ENCODE measurements around the gene CACNA1F. TPM values are rescaled to one million over a fixed set of nuclear protein-coding genes. Genes with fewer than 3 reads are reported as not detected.
"Not testable (repeated sequence)": the region's sequence is repeated elsewhere in the genome, so short reads cannot be mapped to it uniquely, and the experiment has no call there.

Gene CACNA1F
- total and polyA plus RNA-seq, 3 experiments from 2014 or later: 0.24 to 0.61 TPM; not detected in 1

GRCh38 chrX:49177338-49177833 is 55.8 kb downstream of the CACNA1F start:
- Mint-ChIP-seq H3K27me3 (no peaks in the 10 kb centered on the region), H3K4me1 (peaks cover 8 to 15% (median 8%) of the 10 kb centered on the region in 3 donors), H3K27ac (peak overlapping the region in 6 of 8 donors; percentile 16 to 82 (median 72)), H3K4me3 (no peak overlapping the region), H3K9me3 (no peaks in the 10 kb centered on the region), H3K36me3 (peaks cover 3 to 59% (median 15%) of the 10 kb centered on the region in 3 donors)
- Histone ChIP-seq H3K9me3 (ENCODE audit: low read length) (no peaks in the 10 kb centered on the region), H3K4me3 (ENCODE audit: low read length) (no peak overlapping the region), H3K36me3 (ENCODE audit: insufficient read depth, low read length) (peaks cover 3% of the 10 kb centered on the region), H3K27ac (ENCODE audit: low read depth, low read length) (no peak overlapping the region), H3K4me1 (ENCODE audit: insufficient read depth, low read length) (peaks cover 7% of the 10 kb centered on the region), H3K27me3 (ENCODE audit: insufficient read depth, low read length, poor library complexity, severe bottlenecking) (no peaks in the 10 kb centered on the region)
- no peak for DNase-seq
- POLR2A ChIA-PET: no interaction called here
- CTCF ChIA-PET: interaction anchor here (1.3 to 2.1 kb wide), 3 partner anchors 11 to 15 kb away, joined by 4 to 11 read pairs (median 5); no protein-coding TSS in a partner anchor

DNA sequence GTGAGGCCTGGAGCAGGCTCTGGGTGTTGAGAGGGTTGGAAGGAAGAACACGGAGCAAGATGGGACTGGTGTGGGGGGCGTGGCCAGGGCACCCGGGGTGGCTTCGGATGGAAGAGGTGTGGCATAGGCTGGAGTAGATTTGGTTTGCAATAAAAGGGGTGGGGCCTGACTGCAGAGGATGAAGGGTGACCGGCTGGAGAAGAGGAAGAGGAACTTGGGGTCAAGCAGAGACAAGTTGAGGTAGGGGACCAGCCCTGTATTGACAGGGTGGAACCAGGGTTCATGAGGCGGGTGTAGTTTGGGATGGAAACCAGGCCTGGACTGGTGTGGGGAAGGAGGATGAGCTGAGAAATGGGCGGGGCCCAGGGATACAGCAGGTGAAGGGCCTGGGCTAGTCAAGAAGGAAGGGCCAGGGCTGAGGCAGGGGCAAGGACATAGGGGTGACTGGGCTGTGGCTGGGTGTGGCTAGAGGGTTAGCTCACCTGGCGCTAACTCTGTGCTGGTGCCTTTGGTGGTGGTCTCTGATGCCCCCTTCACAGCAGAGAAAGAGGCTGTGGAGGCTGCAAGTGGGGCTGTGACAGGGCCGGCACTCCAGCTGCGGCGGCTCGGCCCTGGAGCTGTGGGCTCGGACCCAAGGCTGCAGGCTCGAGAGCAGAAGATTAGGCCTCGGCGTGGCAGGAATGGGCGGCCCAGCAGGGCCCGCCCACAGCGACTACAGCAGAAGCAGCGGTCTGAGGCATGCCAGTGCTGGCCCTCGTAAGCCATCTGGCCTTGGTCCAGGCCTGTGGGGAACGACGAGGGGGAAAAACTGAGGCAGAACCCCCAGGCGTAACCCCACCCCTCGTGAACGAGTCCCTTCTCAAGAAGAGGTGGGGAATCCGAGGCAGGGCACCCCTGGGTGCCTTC is 56.5 kb downstream of the CACNA1F start:
- H3K9me3 ChIP-seq (ENCODE audit: low read length): no peaks in the 10 kb centered on the region
- no peaks in the 10 kb centered on the region for H3K27me3 Mint-ChIP-seq
- H3K27ac ChIP-seq (ENCODE audit: low read depth, low read length): no peak overlapping the region
- no peaks in the 10 kb centered on the region for H3K9me3 Mint-ChIP-seq
- peaks cover 7% of the 10 kb centered on the region for H3K4me1 ChIP-seq (ENCODE audit: insufficient read depth, low read length)
- H3K27me3 ChIP-seq (ENCODE audit: insufficient read depth, low read length, poor library complexity, severe bottlenecking): no peaks in the 10 kb centered on the region
- peaks cover 8 to 15% (median 8%) of the 10 kb centered on the region in 3 donors for H3K4me1 Mint-ChIP-seq
- ChIA-PET POLR2A (no interaction called here), CTCF (interaction anchor here (0.7 to 2.1 kb wide), 4 partner anchors 10 to 21 kb away, joined by 3 to 11 read pairs (median 4); no protein-coding TSS in a partner anchor)
- H3K36me3 Mint-ChIP-seq: peaks cover 0 to 56% (median 12%) of the 10 kb centered on the region in 3 donors
- no peak for DNase-seq
- H3K4me3 Mint-ChIP-seq: peak overlapping the region in 3 of 7 donors; percentile 18 to 30 (median 24)
- peaks cover 3% of the 10 kb centered on the region for H3K36me3 ChIP-seq (ENCODE audit: insufficient read depth, low read length)
- peak overlapping the region in 3 of 8 donors; percentile 47 to 74 (median 70) for H3K27ac Mint-ChIP-seq
- H3K4me3 ChIP-seq (ENCODE audit: low read length): no peak overlapping the region

GRCh38 chrX:49175435-49176274 is 57.5 kb downstream of the CACNA1F start:
- CTCF ChIA-PET: interaction anchor here (0.7 to 1.4 kb wide), 2 partner anchors 17 to 20 kb away, joined by 3 to 4 read pairs; no protein-coding TSS in a partner anchor
- peaks cover 8 to 15% (median 8%) of the 10 kb centered on the region in 3 donors for H3K4me1 Mint-ChIP-seq
- POLR2A ChIA-PET: no interaction called here

GRCh38 chrX:49174723-49175122 is 58.4 kb downstream of the CACNA1F start:
- Histone ChIP-seq H3K36me3 (ENCODE audit: insufficient read depth, low read length) (peaks cover 3% of the 10 kb centered on the region), H3K4me1 (ENCODE audit: insufficient read depth, low read length) (peaks cover 7% of the 10 kb centered on the region), H3K9me3 (ENCODE audit: low read length) (no peaks in the 10 kb centered on the region), H3K4me3 (ENCODE audit: low read length) (no peak overlapping the region), H3K27ac (ENCODE audit: low read depth, low read length) (no peak overlapping the region), H3K27me3 (ENCODE audit: insufficient read depth, low read length, poor library complexity, severe bottlenecking) (no peaks in the 10 kb centered on the region)
- H3K27me3 Mint-ChIP-seq: no peaks in the 10 kb centered on the region
- H3K4me3 Mint-ChIP-seq: peak overlapping the region in 2 of 7 donors; percentile 14 to 71
- H3K27ac Mint-ChIP-seq: peak overlapping the region in 4 of 8 donors; percentile 10 to 61 (median 42)
- H3K36me3 Mint-ChIP-seq: peaks cover 0 to 46% (median 7%) of the 10 kb centered on the region in 3 donors
- H3K9me3 Mint-ChIP-seq: no peaks in the 10 kb centered on the region
- ChIA-PET CTCF (no interaction called here), POLR2A (no interaction called here)
- peaks cover 8 to 15% (median 8%) of the 10 kb centered on the region in 3 donors for H3K4me1 Mint-ChIP-seq
- no peak for DNase-seq

More at GRCh38 chrX:49175435-49176274, 57.5 kb downstream of the CACNA1F start:
- Histone ChIP-seq H3K4me1 (ENCODE audit: insufficient read depth, low read length) (peaks cover 7% of the 10 kb centered on the region), H3K27me3 (ENCODE audit: insufficient read depth, low read length, poor library complexity, severe bottlenecking) (no peaks in the 10 kb centered on the region), H3K36me3 (ENCODE audit: insufficient read depth, low read length) (peaks cover 3% of the 10 kb centered on the region), H3K27ac (ENCODE audit: low read depth, low read length) (no peak overlapping the region), H3K4me3 (ENCODE audit: low read length) (no peak overlapping the region), H3K9me3 (ENCODE audit: low read length) (no peaks in the 10 kb centered on the region)
- DNase-seq: no peak
- peak overlapping the region in 4 of 8 donors; percentile 50 to 82 (median 70) for H3K27ac Mint-ChIP-seq
- no peaks in the 10 kb centered on the region for H3K27me3 Mint-ChIP-seq
- H3K36me3 Mint-ChIP-seq: peaks cover 0 to 52% (median 12%) of the 10 kb centered on the region in 3 donors
- no peaks in the 10 kb centered on the region for H3K9me3 Mint-ChIP-seq
- peak overlapping the region in 1 of 7 donors; percentile 42 for H3K4me3 Mint-ChIP-seq

- peaks cover 8 to 16% (median 8%) of the 10 kb centered on the region in 3 donors for H3K4me1 Mint-ChIP-seq
- H3K36me3 ChIP-seq (ENCODE audit: insufficient read depth, low read length); H3K9me3 ChIP-seq (ENCODE audit: low read length); DNase-seq; H3K4me1 ChIP-seq (ENCODE audit: insufficient read depth, low read length); H3K27me3 ChIP-seq (ENCODE audit: insufficient read depth, low read length, poor library complexity, severe bottlenecking); H3K4me3 ChIP-seq (ENCODE audit: low read length); CTCF ChIA-PET; H3K27me3 Mint-ChIP-seq; POLR2A ChIA-PET; H3K9me3 Mint-ChIP-seq: not testable (repeated sequence)
- H3K27ac Mint-ChIP-seq: peak overlapping the region in 6 of 8 donors; percentile 51 to 94 (median 82)
- H3K36me3 Mint-ChIP-seq: peaks cover 0 to 35% (median 4%) of the 10 kb centered on the region in 3 donors
- peak overlapping the region in 2 of 7 donors; percentile 84 to 86 for H3K4me3 Mint-ChIP-seq
- peak overlapping the region; percentile 59 for H3K27ac ChIP-seq (ENCODE audit: low read depth, low read length)
Measured at GRCh38 chrX:49173544-49173943, 59.6 kb downstream of the CACNA1F start.

DNA sequence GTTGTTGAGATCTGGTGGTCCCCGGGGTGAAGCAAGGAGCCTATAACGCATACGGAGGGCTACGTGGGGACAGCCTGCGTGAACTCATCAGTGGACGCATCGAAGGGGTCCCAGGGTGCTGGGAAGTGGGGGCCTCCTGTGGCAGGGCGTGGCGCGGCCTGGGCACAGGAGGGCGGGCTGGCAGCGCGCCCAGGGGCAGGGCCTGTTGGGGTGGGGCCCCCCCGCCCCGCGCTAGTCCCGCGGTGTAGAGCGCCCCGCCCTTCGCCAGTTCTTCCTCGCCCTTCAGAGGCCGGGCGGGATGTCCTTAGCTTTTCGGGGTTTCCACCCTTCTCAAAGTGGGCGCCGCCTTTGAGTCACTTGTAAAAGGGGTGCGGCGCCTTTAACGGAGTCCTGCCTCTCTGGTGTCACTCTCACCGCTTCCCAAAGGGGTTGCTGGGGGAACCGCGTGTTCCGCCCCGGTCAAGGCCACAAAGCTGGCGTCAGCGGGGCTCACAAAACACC is 60.8 kb downstream of the CACNA1F start:
- peak overlapping the region; percentile 59 for H3K27ac ChIP-seq (ENCODE audit: low read depth, low read length)
- peaks cover 15% of the 10 kb centered on the region for H3K4me1 ChIP-seq (ENCODE audit: insufficient read depth, low read length)
- CTCF ChIA-PET: interaction anchor here (1.9 kb wide), 1 partner anchor 16 kb away, joined by 8 read pairs; no protein-coding TSS in a partner anchor
- Mint-ChIP-seq H3K4me3 (peak overlapping the region; percentile 84 to 95 (median 86)), H3K36me3 (peaks cover 0 to 25% (median 2%) of the 10 kb centered on the region in 3 donors), H3K27ac (peak overlapping the region; percentile 73 to 95 (median 89)), H3K9me3 (no peaks in the 10 kb centered on the region), H3K4me1 (peaks cover 15 to 20% (median 16%) of the 10 kb centered on the region in 3 donors), H3K27me3 (no peaks in the 10 kb centered on the region)
- no peaks in the 10 kb centered on the region for H3K27me3 ChIP-seq (ENCODE audit: insufficient read depth, low read length, poor library complexity, severe bottlenecking)
- POLR2A ChIA-PET: interaction anchor here (0.7 kb wide), 1 partner anchor 14 kb away, joined by 3 read pairs; the partner anchor contains the start of gene PRICKLE3
- peak overlapping the region; percentile 60 for H3K4me3 ChIP-seq (ENCODE audit: low read length)
- H3K36me3 ChIP-seq (ENCODE audit: insufficient read depth, low read length): peaks cover 3% of the 10 kb centered on the region
- H3K9me3 ChIP-seq (ENCODE audit: low read length): no peaks in the 10 kb centered on the region
- peak; percentile 41 to 73 (median 56) for DNase-seq

DNA sequence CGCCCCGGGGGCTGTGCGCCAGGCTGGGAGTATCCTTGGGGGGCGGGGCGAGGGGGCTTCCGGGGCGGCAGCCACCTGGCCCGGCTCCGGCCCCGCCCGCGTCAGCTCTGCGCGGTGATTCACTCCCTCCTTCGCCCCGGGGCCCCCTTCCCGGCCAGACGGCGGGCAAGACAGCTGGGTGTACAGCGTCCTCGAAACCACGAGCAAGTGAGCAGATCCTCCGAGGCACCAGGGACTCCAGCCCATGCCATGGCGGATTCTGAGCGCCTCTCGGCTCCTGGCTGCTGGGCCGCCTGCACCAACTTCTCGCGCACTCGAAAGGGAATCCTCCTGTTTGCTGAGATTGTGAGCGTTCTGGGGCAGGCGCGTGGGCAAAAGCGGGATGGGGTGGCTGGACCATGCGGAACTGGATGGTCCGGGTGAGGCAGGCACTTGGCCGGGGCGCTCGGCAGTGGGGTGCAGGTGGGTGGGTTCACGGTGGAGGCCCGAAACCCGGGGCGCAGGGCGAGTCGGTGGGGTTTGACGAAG is 61.3 kb downstream of the CACNA1F start, which contains the start of gene PLP2:
TSS of gene PLP2 (plus strand) at position 147 of the 528 bp plus-strand sequence. CDS start at position 250, 103 bp downstream.
- Histone ChIP-seq H3K4me3 (ENCODE audit: low read length) (peak within 1 kb of the TSS; percentile 60), H3K27ac (ENCODE audit: low read depth, low read length) (peak within 1 kb of the TSS; percentile 59), H3K27me3 (ENCODE audit: insufficient read depth, low read length, poor library complexity, severe bottlenecking) (no peaks in the 10 kb centered on the region), H3K9me3 (ENCODE audit: low read length) (no peaks in the 10 kb centered on the region), H3K4me1 (ENCODE audit: insufficient read depth, low read length) (peaks cover 18% of the 10 kb centered on the region), H3K36me3 (ENCODE audit: insufficient read depth, low read length) (peaks cover 3% of the 10 kb centered on the region)
- ChIA-PET CTCF (interaction anchor here (0.8 to 1.9 kb wide), 2 partner anchors 10 to 15 kb away, joined by 3 to 8 read pairs; no protein-coding TSS in a partner anchor), POLR2A (interaction anchor here (0.6 to 0.7 kb wide), 3 partner anchors 14 to 19 kb away, joined by 3 to 5 read pairs (median 4); partner anchors contain the start of gene PRICKLE3)
- Mint-ChIP-seq H3K27me3 (no peaks in the 10 kb centered on the region), H3K36me3 (peaks cover 0 to 24% (median 2%) of the 10 kb centered on the region in 3 donors), H3K4me3 (peak within 1 kb of the TSS; percentile 84 to 95 (median 86)), H3K27ac (peak within 1 kb of the TSS; percentile 73 to 95 (median 89)), H3K9me3 (no peaks in the 10 kb centered on the region), H3K4me1 (peaks cover 18 to 23% (median 20%) of the 10 kb centered on the region in 3 donors)
- DNase-seq: peak; percentile 36 to 63 (median 59)

All from CD8-positive, alpha-beta memory T cell (primary cell).